ENCODE data around the gene INPP1.

The INPP1 gene

GRCh38 chr2:190361572-190361971 lies 18.2 kb downstream of the INPP1 start:
- no peak for DNase-seq (ENCODE audit: low read depth in 2 of 2)

GRCh38 chr2:190362894-190363293 lies 19.5 kb downstream of the INPP1 start:
- DNase-seq (ENCODE audit: low read depth in 2 of 2): no peak

GRCh38 chr2:190365499-190366204 lies 22.3 kb downstream of the INPP1 start:
- DNase-seq (ENCODE audit: low read depth in 2 of 2): no peak

- no peak for DNase-seq (ENCODE audit: low read depth in 2 of 2)
Measured at GRCh38 chr2:190366248-190366753, 22.9 kb downstream of the INPP1 start.

- DNase-seq (ENCODE audit: low read depth in 2 of 2): no peak
Measured at GRCh38 chr2:190367091-190367490, 23.7 kb downstream of the INPP1 start.

- DNase-seq (ENCODE audit: low read depth in 2 of 2): no peak
Measured at GRCh38 chr2:190369635-190370034, 26.2 kb downstream of the INPP1 start.

- no peak for DNase-seq (ENCODE audit: low read depth in 2 of 2)
Measured at GRCh38 chr2:190376083-190376482, 32.7 kb downstream of the INPP1 start.

GRCh38 chr2:190376591-190377245 lies 33.3 kb downstream of the INPP1 start:
- no peak for DNase-seq (ENCODE audit: low read depth in 2 of 2)

- DNase-seq (ENCODE audit: low read depth in 2 of 2): no peak
Measured at GRCh38 chr2:190378880-190379237, 35.5 kb downstream of the INPP1 start.

- no peak for DNase-seq (ENCODE audit: low read depth in 2 of 2)
Measured at GRCh38 chr2:190379249-190379964, 36.0 kb downstream of the INPP1 start.

GRCh38 chr2:190380962-190381412 lies 37.6 kb downstream of the INPP1 start:
- no peak for DNase-seq (ENCODE audit: low read depth in 2 of 2)

GRCh38 chr2:190382851-190383250 lies 39.5 kb downstream of the INPP1 start:
- DNase-seq (ENCODE audit: low read depth in 2 of 2): peak in 1 of 2 donors; percentile 21

- no peak for DNase-seq (ENCODE audit: low read depth in 2 of 2)
Measured at GRCh38 chr2:190387422-190387821, 44.0 kb downstream of the INPP1 start.

- no peak for DNase-seq (ENCODE audit: low read depth in 2 of 2)
Measured at GRCh38 chr2:190396271-190396670, 52.9 kb downstream of the INPP1 start.

GRCh38 chr2:190402986-190403603 lies 59.7 kb downstream of the INPP1 start:
- DNase-seq (ENCODE audit: low read depth in 2 of 2): no peak

- peak in 1 of 2 donors; percentile 17 for DNase-seq (ENCODE audit: low read depth in 2 of 2)
Measured at GRCh38 chr2:190404487-190404886, 61.1 kb downstream of the INPP1 start.

GRCh38 chr2:190405070-190405469 lies 61.7 kb downstream of the INPP1 start:
- no peak for DNase-seq (ENCODE audit: low read depth in 2 of 2)

- DNase-seq (ENCODE audit: low read depth in 2 of 2): no peak
Measured at GRCh38 chr2:190405995-190406394, 62.6 kb downstream of the INPP1 start.

- no peak for DNase-seq (ENCODE audit: low read depth in 2 of 2)
Measured at GRCh38 chr2:190406805-190407204, 63.4 kb downstream of the INPP1 start.

- DNase-seq (ENCODE audit: low read depth in 2 of 2): no peak
Measured at GRCh38 chr2:190407246-190407661, 63.9 kb downstream of the INPP1 start.

GRCh38 chr2:190407662-190408537 lies 64.5 kb downstream of the INPP1 start, which contains the start of gene MFSD6:
TSS of gene MFSD6 (plus strand) at chr2:190408355. CDS start at chr2:190436030, 27,675 bp downstream.
- peak; percentile 37 to 58 for DNase-seq (ENCODE audit: low read depth in 2 of 2)
